Measurements from ENCODE around the gene APBA1.

DNA sequence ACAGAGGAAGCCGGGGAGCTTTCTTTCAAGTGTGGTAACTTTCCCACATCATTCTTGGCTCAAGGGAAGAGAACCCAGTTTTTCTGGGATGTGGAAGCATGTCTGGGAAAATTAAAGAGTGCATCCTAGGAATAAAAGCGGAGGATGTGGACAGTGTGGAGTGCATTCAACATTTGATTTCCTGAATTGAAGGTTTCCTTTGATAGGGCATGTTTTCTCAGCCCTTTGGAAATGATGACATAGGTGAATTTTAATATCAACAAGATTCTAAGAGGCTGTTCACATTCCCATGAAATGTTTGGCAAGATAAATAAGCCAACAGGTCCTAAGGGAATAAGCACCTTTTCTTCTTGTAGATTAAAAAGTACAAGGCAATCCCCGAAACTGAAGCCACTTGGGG, 283.6 kb downstream of the APBA1 start:
- TF ChIP-seq, protein P1, sequence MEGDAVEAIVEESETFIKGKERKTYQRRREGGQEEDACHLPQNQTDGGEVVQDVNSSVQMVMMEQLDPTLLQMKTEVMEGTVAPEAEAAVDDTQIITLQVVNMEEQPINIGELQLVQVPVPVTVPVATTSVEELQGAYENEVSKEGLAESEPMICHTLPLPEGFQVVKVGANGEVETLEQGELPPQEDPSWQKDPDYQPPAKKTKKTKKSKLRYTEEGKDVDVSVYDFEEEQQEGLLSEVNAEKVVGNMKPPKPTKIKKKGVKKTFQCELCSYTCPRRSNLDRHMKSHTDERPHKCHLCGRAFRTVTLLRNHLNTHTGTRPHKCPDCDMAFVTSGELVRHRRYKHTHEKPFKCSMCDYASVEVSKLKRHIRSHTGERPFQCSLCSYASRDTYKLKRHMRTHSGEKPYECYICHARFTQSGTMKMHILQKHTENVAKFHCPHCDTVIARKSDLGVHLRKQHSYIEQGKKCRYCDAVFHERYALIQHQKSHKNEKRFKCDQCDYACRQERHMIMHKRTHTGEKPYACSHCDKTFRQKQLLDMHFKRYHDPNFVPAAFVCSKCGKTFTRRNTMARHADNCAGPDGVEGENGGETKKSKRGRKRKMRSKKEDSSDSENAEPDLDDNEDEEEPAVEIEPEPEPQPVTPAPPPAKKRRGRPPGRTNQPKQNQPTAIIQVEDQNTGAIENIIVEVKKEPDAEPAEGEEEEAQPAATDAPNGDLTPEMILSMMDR (optimal IDR thresholded peaks at IDR 0.05 in 1 of 3, IDR thresholded peaks at IDR 0.05 in 1 of 3, conservative IDR thresholded peaks at IDR 0.05 in 1 of 3; ENCODE audit: extremely low read depth in 1 of 3, insufficient read depth in 2 of 3, low read length in 3 of 3) = no peak
- no peak for TF ChIP-seq EZH2 (IDR thresholded peaks at IDR 0.05; ENCODE audit: low read length)

All from keratinocyte (primary cell).